GM21390 (cell line): ENCODE measurements around the gene MARCOL.

Experiments used
- ATAC-seq: cut with Tn5 transposase; IDR thresholded peaks from one replicate; pipeline ENCODE4 v1.9.1; 2021; ENCODE audit not compliant: unreplicated experiment

Gene MARCOL, protein sequence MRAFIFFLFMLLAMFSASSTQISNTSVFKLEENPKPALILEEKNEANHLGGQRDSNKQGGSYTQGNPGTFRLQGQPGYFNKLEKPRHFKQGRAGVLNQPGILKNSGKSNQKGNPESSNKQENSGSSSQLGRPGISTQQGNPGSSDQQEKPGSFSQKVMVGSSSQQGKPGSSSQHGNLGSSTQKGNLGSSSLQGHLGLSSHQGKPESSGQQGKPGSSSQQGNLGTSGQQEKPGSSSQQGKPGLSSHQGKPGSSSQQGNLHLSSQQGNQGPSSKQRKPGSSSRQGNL

GRCh38 chr5:148238418-148238794 is at the start of gene MARCOL:
MARCOL (plus strand) TSS chr5:148238525; CDS start chr5:148238598, 73 bp downstream.
- no peak for ATAC-seq

GRCh38 chr5:148191010-148191409 is 47.3 kb upstream of the MARCOL start:
- ATAC-seq, result no peak

GRCh38 chr5:148193202-148193601 is 45.1 kb upstream of the MARCOL start:
- ATAC-seq, result no peak

DNA sequence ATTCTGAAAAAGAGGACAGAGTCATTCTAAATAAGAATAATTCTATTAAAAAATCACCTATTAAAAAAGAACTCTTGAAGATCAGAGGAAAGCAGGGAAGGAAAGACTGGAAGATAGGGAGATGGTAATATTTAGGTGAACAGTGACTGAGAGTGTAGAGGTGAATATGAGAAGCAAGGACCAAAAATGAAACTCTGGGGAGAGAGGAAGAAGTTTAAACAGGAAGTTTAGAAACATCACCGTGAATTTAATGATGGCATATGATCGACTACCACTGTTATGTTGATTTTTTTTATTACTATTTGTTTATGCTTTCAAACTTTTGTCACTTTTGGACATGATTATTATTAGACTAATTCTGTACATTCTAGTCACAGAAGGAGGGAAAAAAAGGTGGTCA is 37.2 kb upstream of the MARCOL start:
- no peak for ATAC-seq

DNA sequence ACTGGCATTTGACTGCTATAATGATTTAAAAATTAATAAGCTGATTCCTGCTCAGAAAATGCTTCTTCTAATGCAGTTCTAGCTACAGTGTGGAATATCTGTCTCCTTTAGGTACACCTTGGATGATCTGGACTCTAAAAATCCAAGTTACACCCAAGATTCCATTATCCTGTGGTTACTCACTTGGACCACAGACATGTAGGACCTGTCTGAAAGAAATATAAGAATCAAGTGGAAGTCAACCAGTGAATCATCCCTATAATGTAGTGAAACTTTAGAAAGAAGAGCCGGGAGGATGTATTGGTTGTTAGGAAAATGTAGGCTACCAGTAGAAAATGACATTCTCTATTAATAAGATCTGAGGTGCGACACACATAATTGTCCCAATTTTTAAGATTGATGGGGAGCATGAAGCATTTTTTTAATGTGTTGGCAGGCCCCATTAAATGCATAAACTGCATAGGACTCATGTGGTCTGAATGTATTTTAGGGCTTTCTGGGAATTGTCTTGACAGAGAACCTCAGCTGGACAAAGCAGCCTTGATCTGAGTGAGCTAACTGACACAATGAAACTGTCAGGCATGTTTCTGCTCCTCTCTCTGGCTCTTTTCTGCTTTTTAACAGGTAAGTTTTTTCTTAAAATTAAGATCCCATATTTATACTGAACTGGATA is 35.7 kb upstream of the MARCOL start, which contains the start of gene SPINK6:
Gene SPINK6, plus strand, starts transcription at position 512 of the 673 bp plus-strand sequence. Its CDS starts 55 bp downstream, at position 567.
- ATAC-seq, result no peak

GRCh38 chr5:148205044-148205806 is 33.1 kb upstream of the MARCOL start:
- no peak for ATAC-seq

DNA sequence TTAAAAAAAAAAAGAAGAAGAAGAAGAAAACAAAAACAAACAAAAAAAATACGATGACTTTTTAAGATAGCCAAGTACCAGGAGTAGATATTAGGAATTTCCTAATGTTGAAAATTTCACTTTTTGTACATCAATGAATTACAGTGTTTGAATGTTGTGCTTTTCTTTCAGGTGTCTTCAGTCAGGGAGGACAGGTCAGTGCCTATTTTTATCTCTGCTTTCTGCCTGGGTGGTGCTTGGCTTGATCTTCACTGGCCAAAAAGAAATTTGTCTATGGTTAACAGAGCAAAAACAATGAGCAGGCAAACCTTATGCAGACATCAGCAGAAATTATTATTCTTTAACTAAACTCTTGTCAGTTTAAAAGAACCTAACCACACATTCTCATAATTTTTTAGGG is 32.5 kb upstream of the MARCOL start:
- ATAC-seq, result no peak

DNA sequence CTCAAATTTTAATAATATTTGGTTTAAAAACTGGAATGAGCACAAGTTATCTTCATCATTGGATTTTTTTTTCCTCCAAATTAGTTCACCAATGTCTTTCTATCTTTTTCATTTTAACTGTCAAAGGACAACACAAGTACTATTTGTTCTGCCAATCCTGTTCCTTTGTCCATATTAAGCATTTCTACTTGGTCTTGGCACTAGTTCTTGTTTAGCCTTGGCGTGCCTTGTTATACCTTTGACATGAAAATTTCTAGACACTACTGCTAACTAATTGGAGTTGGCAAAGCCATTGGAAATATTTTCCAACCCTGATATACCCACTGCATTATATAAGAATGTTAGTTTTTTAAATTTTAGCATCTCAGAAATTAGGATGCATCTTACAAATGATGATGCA is 31.7 kb upstream of the MARCOL start:
- ATAC-seq, result no peak

- no peak for ATAC-seq
Observed at GRCh38 chr5:148208226-148208625, 30.1 kb upstream of the MARCOL start.

GRCh38 chr5:148209151-148209770 is 29.1 kb upstream of the MARCOL start:
- no peak for ATAC-seq

GRCh38 chr5:148214665-148215185 is 23.6 kb upstream of the MARCOL start:
- ATAC-seq, result no peak

DNA sequence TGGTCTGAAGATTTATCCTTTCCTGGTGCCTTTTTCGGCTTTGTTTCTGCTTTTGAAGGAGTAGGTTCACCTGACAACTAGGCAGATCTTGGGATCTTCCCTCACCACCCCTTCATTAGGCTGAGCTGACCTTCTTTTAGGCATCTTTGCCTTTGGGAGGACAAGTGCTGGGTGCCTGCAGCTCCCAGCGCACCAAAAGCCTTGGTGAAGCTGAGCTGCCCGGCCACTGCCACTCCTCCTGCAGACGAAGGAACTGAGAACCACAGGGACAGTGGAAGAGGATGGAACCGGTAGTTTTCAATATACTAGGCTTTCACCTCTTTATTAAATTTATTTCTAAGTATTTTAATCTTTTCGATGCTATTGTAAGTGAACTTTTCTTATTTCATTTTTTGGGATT is 16.8 kb upstream of the MARCOL start:
- ATAC-seq, result no peak

GRCh38 chr5:148224117-148224742 is 14.1 kb upstream of the MARCOL start:
- ATAC-seq, result no peak

DNA sequence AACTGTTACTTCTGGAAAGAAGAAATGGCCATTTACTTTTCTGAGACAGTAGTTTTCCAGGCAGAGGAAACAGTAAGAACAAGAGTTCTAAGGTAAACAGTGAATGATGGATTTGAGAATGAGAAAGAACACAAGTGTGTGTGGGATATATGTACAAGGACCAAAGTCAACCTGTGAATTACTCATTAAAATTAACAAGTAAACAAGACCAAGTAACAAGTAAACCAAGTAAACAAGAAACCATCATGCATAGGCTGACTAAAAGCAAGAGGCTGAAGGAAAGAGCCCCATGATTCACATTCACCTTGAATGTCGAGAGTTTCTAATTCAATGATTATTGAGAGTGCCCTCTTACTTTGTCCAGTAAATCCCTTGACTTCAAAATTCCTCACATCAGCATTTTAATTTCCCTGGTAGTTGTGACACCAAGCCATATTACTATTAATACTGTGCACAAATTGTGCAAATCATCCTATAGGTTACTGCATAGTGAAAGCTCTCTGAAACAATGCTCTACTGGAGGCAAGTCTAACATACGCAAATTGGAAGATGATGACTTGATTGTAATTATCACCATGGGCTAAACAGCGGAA is 9.8 kb upstream of the MARCOL start:
- ATAC-seq, result no peak

DNA sequence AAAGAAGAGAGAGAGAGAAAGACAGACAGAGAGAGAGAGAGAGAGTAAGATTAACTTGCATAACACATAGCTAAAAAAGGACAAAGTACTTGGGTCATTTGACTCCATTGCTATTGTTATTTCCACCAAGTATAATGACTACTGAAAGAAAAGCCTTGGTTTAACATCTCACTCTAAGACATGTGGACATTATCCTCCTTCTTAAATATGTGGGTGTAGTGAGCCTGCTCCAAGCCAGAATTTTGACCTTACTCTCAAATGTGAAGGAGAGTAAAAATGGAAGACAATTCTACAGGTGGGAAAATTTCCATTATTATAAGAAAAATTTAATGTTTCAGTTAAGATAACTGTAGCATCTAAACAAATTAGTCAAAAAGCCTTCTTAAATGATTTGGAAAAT is 8.5 kb upstream of the MARCOL start:
- ATAC-seq, result no peak

DNA sequence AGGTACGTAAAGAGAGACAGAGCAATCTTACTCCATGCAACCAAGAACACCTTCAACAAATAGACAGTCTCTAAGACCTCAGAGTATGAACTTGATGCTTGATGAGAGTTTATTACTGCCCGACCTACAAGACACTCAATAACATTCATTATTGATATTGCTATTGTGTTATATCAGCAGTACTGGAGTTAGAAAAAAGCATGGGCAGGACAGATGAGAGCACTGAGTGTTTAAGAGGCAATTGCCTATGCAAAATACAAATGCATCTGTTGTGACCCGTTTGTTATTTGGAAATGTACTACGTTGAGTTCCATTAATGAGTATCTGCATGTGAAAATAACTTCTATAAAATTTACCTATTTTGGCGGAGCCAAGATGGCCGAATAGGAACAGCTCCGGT is 8.1 kb upstream of the MARCOL start:
- no peak for ATAC-seq

DNA sequence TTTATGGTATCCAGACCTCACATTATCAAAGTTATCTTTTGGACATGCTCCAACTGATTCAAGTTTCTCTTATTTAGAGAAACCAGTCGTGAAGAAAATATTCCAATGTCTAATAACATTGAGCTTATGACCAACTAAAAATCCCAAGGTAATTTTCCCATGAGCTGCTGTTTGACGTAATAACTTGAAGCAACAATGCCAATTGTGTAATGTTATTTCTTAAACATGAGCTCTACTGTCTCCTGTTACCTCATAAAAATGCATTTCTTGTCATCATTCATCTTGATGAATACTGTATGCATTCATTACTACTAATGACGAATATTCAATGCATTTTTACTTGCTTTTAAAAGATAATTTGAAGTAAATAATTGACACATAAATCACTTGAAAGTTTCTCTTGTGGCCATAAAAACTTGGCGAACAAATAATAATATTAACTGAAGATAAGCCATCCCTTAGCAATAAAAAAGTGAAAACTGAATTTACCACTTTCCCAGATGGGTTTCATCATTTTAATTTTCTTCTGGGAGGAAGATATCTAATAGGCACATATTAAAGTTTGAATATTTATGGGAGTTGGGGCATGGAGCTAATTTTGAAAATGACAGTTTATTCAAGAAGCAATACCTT is 424 bp upstream of the MARCOL start:
- no peak for ATAC-seq

GRCh38 chr5:148248894-148249293 is 10.6 kb downstream of the MARCOL start:
- no peak for ATAC-seq

- no peak for ATAC-seq
Observed at GRCh38 chr5:148255456-148255855, 17.1 kb downstream of the MARCOL start.

- no peak for ATAC-seq
Observed at GRCh38 chr5:148259288-148259687, 21.0 kb downstream of the MARCOL start.
